LNCaP clone FGC (cell line): ENCODE measurements around the gene GMDS.

ENCODE experiments used
- DNase-seq: peaks from one replicate; pipeline ENCODE4 v3.0.0-alpha.2; 2011; ENCODE audit warnings: low read depth
- H3K4me3 ChIP-seq: 2 replicates; pipeline ENCODE4 v1.5.1; 2011; ENCODE audit warnings: mild to moderate bottlenecking, low read depth, low read length, control low read depth
- CTCF ChIP-seq: IDR thresholded peaks from 2 replicates; pipeline ENCODE4 v1.5.1; 2012; ENCODE audit warnings: mild to moderate bottlenecking; ENCODE audit not compliant: control insufficient read depth, insufficient read depth; ENCODE audit errors: extremely low read depth

GMDS gene

GRCh38 chr6:1802491-1803395 is 442.7 kb downstream of the GMDS start:
- DNase-seq = peak; percentile 19
- no peak overlapping the region for H3K4me3 ChIP-seq
- TF ChIP-seq CTCF = no peak

- no peak for TF ChIP-seq CTCF
- no peak overlapping the region for H3K4me3 ChIP-seq
- no peak for DNase-seq
These were observed 444.0 kb downstream of the GMDS start for GRCh38 chr6:1801401-1801800.

- DNase-seq = no peak
- no peak for TF ChIP-seq CTCF
- H3K4me3 ChIP-seq = no peak overlapping the region
These were observed 444.6 kb downstream of the GMDS start for GRCh38 chr6:1800845-1801244.

- TF ChIP-seq CTCF = no peak
- H3K4me3 ChIP-seq = no peak overlapping the region
- DNase-seq = no peak
These were observed 446.5 kb downstream of the GMDS start for GRCh38 chr6:1798965-1799325.

GRCh38 chr6:1798303-1798964 is 447.0 kb downstream of the GMDS start:
- no peak overlapping the region for H3K4me3 ChIP-seq
- peak; percentile 54 for DNase-seq
- TF ChIP-seq CTCF = no peak

- DNase-seq = no peak
- no peak for TF ChIP-seq CTCF
- H3K4me3 ChIP-seq = no peak overlapping the region
These were observed 447.6 kb downstream of the GMDS start for GRCh38 chr6:1797801-1798200.
